Testis (tissue), 2 donors: ENCODE data around the gene ELAPOR1.

Experiments
- CTCF ChIP-seq, 3 experiments: fragments of 450-650 bp in 2 of 3; fragments of 200-600 bp in 1 of 3; sonication (generic) in 1 of 3; IDR thresholded peaks; one replicate each; pipeline ENCODE4 v1.5.1; 2016 to 2019; ENCODE audit warnings: antibody characterized with exemption in 3 of 3, mild to moderate bottlenecking in 2 of 3, moderate library complexity in 1 of 3
- POLR2A ChIP-seq: fragments of 450-650 bp; IDR thresholded peaks from one replicate; pipeline ENCODE4 v1.6.1; 2017; ENCODE audit warnings: antibody characterized with exemption, mild to moderate bottlenecking, moderate library complexity

- TF ChIP-seq POLR2A: no peak
- no peak for TF ChIP-seq CTCF (IDR thresholded peaks at IDR 0.05)
Measured at GRCh38 chr1:109138358-109138757, 24.4 kb downstream of the ELAPOR1 start.
